GM19468 (cell line): ENCODE measurements around the gene PAX3.

Source experiments
- ATAC-seq: cut with Tn5 transposase; IDR thresholded peaks from one replicate; pipeline ENCODE4 v1.9.1; 2021; ENCODE audit warnings: mild to moderate bottlenecking, moderate library complexity, moderate number of reproducible peaks; ENCODE audit not compliant: unreplicated experiment; ENCODE audit errors: extremely low read depth

The PAX3 gene

DNA sequence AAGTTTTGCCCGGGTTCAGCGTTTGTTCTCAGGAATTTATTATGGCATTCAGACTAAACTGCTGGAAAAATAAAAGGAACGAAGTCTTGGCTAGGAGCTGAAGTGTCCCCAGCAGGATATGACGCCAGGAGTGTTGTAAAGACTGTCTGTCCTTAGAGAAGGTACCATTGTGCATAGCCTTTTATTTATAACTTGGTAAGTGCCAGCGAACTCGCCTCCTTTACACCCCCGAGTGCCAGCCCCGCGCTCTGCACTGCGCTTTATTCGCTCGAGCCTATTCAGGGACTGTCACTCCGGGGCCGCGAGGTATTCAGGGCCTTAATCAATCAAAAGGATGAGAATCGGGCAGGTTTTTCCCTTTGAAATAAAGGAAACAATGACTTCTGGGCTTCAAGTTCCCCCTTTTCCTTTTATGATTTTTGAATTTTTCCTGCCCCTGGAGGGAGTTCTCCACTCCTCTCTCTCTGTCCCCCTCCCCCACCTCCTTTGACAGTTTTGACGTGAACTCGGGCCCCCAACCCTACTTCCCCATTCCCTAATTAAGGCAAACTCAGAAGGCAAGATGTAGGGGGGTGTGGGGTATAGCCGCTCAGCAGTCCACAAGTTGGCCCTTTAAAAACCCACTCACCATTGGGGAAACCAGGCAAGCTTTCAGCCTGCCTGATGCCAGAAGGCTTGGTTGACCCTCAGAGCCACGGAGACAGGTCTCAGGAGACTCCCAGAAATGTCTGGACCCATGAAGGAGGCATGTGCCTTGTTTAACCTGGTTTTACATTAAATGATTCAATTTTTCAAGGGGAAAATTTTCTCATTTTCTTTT is 1.3 kb upstream of the PAX3 start:
- ATAC-seq, result no peak

DNA sequence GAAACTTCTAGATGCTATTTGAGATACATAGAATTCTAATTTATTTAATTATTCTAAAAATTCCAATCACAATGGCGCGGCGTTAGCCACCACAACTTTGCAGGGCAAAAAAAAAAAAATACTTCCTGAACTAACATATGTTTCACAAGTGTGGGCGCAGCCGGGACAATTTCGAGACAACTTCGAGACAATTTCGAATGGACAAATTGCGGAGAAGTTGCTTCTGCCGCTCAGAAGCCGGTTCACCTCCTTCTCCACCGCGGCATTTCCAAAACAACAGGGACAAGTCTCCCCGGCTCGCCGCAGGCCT is 842 bp downstream of the PAX3 start:
- no peak for ATAC-seq

DNA sequence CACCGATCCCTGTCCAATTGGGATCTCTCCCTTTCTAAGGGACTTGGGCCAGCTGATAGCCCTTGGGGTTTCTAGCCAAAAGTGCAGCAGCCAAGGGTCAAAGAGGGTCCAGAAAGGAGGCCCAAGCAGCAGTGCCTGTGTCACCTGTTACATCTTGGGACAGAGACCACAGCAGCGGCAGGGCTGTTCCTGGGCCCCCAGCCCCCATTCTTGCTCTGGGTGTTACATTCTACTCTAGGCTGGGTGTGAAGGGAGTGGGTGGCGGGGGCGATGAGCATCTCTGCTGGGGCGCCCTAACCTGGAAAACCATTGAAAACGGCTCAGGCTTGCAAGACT is 1.2 kb downstream of the PAX3 start:
- no peak for ATAC-seq

DNA sequence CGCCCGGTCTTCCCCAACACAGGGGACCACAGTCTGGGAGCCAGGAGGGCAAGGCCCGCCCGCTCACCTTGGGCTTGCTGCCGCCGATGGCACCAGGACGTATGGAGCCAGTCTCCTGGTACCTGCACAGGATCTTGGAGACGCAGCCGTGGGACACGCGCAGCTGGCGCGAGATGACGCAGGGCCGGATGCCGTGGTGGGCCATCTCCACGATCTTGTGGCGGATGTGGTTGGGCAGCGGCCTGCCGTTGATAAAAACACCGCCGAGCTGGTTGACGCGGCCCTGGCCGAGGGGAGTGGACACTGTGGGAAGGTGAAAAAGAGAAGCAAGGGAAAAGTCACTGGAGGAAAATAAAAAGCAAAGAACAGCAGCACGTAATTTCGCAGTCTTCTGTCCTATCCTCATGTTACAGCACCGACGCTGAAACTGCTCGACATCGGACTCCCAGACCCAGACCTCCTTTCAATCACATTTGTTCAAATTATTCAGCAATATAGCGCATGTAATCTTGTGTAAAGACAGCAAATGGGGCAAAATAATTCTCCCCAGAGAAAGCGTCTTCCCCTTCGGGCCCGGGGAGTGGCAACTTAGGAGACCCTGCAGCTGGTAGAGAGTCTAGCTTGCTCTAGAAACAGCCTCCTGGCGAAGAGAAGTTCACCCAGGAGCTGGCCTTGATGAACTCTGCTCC is 1.7 kb downstream of the PAX3 start:
- no peak for ATAC-seq

DNA sequence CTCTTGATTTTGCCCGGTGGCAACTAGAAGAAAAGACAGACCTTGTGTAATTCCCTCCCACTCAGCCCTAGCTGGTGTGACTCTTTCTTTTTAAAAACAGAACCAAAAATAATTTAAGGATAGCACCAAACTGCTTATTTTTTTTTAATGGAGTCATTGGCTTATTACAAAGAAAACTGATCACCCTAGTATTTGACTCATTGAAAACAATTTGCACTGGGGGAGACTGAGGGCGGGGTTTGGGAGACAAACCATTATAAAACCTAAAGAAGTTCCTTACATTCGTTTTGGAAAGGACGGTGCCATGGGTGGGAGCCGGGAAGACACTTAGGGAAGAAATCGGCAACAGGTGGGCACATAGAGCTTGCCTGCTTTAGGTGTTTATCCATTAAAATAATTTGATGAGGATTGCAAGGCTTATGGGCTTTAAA is 2.5 kb downstream of the PAX3 start:
- no peak for ATAC-seq

DNA sequence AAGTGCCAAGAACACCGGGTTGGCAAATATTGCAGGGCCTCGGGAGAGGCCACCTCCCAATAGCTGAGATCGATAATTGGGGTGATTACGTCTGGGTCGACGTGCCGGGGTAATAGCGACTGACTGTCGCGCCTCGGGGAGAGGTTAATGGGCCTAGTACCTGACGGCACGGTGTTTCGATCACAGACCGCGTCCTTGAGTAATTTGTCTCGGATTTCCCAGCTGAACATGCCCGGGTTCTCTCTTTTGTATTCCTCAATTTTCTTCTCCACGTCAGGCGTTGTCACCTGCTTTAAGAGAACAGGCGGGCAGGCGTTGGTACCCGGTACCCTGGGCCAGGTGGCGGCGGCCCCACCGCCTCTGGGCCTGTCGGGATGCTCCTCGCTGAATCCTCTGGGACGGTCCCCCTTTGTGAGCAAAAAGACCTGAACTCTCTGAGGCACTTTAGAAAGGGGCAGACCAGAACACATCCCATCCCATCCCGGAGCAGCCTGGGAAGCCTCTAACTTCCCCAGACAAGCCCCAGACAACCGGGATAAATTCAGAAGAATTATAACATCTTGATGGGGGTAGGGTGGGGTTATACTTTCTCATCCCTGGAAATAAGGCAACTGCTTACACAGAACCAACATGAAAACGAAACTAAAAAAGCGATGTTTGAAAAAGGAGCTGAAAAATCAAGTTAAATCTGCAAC is 3.3 kb downstream of the PAX3 start:
- no peak for ATAC-seq

DNA sequence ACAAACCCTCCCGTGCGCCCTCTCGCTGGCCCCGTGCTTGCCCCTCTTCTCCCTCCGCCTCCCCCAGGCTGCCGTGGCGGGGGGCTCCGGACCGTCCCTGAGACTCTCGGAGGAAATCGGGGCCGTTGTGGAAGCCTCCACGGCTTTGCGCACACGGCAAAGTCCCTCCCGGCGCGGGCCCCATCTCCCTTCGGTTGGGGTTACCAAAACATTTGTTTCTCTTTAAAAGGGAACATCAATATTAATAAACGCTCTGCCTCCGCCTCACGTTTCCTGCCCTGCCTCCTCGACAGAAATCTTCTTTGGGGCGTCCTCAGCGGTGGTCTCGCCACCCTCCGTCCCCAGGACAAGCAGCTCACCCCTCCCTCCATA is 3.8 kb downstream of the PAX3 start:
- ATAC-seq, result no peak

DNA sequence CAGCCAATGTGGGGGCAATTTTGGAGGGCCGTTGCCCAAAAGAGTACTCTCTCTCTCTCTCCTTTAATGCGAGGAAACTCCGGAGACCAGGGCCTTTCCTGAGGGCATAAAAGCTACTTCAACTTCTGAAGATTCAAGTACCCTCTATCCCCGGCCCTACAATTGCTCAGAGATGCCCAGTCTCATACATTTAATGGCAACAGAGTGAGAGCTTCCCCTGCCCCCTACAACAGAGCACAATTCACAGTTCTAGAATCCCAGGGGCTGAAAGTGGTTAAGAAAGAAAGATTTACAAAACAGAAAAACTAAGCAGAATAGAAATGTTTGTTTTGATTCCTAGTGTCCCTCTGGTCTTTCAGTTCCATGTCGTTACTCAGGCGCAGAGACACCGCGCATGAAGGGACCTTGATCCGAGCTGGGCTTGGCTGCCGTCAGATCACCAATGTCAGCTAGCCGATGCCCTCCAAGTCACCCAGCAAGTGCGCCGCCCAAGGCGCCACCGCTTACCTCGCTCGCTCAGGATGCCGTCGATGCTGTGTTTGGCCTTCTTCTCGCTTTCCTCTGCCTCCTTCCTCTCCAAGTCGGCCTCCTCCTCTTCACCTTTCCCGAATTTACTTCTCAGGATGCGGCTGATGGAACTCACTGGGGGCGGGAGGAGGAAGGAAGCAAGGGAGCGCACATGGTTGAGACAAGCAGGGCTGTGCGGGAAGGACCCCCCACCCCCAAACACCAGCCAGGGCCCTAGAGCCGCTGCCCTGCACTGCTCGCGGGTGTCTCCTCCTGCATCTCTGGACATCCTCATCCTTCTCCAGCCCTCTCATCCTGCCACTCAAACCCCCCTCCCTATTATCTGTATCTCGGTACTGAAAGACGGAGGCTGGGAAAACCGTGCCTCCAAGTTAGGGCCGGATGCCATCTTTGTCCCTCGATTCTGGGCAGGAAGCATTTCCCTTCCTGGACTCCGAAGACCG is 4.9 kb downstream of the PAX3 start:
- ATAC-seq, result no peak

DNA sequence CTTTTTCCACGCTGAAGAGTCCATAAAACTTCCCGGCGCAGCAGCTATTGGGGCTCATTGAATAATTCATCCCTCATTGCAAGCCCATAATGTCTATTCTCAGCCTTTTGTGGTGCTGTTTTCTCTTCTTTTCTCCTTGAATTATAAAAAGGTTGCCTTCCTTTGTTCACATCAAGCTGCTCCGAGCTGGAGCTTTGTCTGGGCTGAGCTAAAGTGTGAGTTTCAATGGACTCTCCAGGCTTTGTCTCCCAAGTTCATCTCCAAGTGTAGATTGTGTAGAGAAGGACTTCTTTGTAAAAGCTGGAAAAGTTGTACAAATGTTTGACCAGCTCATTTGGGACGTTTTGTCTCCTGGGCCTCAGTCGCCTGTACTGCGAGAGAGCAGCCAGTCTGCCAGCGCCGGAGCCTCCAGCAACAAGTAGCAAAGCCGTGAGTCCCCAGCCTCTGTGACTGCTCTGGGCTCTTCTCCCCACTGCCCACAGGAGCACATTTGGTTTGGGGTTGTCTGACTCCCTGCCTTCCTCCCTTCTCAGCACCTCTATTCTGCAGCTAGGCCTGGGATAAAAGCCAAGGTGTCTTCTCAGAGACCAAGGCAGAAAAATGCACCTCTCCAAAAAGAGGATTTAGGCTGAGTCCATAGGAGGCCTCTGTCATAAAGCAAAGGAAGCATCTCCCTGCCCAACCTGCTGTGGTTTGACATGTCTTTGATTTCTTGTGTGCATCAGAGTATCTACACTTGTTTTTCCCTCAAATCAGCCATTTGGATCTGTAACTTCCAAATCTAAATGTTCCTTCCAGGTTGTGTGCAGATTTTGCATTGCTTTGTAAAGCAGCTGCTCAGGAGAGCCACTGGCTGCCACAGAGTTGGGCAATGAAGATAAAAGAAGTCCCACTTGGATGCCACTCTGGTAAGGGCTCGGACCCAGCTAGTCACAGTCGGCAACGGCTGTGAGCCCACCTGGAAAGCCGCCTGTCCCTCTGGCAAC is 6.4 kb downstream of the PAX3 start:
- ATAC-seq, result no peak

DNA sequence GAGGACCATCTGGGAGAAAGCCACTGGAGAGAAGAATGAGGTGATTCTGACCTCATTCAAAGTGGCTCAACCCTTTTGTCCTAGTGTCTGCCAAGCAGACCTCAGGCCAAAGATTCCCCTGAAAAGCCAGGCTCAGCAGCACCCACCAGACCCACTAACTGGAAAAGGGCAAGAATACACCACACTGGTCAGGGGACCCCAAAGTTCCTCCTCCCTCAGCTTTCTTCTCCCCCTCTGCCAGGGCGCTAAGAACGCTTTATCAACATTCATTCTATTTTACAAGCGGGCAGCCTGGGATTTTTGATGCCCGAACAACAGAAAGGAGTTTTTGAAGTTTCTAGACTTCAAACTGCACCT is 7.3 kb downstream of the PAX3 start:
- ATAC-seq, result no peak

DNA sequence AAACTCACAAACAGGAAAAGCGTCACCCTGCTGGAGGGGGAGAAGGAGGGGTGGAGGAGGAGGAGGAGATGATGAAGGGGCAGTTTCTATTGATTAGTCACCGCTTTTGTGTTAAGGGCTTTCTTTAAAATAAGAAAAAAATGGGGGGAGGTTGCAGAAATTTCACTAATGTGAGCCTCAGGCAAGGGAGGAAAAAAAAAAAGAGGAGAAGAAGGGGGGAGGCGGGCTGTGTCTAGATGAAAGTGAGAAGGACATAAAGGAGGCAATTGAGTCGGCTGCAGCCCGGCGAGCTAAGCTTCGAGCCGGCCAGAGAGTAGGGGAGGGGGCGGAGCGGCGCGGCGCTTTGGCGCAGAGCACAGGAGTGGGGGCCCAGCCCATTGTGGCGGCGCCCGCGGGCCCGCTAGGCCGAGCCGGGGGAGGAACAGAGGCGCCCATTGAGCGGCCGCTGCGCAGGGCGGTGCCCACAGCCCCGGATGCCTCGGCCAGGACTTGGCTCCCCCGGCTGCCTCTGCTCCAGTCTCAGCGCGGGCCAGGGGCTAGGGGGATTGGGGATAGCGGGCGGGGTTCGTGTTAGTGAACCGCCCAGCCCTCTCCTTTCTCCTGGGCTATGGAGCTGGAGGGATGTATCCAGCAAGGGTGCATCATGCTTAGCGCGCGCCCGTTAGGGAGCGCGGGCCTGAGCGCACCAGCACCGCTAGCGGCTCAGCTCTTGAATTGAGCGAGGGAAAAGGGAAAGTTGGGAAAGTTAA is 7.9 kb downstream of the PAX3 start:
- no peak for ATAC-seq

DNA sequence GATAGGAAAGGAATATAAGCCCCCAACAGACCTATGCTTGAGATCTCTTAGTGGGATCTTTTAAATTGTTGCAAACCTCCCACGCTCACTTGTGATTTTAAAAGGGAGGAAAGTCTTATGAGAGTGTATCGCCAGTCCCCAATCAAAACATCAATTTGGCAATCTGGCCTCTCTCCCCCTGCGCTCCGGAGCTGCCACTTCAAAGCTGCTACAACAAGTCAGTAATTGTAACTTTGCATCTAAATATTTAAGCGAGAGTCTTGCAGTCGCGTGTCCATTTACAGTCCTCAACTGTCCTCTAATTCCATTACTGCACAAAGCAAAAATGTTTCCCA is 8.4 kb downstream of the PAX3 start:
- ATAC-seq, result no peak

DNA sequence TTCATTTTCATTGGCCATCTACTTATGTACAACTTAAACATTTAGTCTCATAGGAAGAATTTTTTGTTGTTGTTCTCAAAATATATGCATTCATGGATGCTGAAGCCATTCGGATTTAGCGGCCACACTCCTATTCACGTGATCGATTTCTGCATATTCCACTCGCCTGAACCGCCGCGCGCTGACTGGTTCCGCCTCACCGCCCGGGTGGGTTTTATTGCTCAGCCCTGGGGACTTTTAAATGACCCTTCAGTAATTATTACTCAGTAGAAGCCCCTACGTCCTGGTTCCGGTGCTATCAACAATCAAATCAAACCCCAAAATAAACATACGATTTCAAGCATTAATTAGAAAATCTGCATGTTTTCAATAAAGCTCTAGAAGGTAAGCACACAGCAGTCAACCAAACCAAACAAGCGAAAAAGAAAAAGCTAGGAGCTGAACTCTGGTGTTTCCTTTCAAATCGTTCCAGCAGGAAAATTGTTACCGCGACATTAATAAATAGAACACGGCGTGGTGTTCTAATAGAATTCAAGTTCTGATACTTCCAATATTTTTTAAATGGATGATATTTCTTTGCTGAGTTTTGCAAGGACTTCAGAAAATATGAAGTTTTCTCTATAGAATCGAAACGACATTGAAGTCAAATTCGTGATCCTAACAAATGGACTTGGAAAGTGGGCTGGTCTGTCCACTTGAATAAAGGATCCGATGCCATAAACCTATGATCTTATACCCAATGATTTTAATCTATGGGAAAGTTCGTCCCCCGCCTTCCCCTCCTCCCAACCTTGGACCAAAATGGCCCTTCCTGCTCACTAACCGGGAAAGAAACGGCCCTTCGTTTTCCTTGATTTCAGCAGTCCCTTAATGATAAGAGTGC is 9.3 kb downstream of the PAX3 start:
- ATAC-seq, result no peak

DNA sequence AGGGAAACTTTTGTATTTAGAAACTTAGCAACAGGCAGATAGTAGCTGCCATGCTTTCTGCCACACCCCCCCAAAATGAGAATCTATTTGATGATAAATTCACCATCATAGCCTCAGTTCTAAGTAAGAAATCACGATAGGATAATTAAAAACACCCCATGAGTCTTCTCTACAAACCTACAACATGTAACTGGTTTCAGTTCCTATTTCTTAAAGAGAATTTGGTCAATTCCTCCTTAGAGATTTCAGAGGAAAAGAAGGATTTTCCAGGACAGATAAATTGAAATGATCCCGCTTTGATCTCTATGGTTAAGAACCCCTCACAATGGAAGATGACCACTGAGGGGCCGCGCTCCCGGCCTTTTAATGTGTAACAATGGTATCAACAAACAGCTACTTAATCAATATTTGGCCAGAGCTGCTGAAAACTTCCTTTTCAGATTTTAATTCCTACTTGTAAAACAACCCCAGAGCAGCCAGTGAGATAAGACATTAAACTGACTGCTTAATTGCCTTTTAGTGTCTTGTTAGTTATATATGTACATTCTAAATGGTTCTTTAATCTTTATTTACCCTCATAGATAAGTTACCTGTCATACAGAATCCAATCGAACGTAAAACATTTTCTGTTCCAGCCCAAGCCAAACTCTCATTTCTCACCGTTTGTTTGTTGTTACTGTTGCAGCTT is 10.1 kb downstream of the PAX3 start:
- ATAC-seq, result no peak

DNA sequence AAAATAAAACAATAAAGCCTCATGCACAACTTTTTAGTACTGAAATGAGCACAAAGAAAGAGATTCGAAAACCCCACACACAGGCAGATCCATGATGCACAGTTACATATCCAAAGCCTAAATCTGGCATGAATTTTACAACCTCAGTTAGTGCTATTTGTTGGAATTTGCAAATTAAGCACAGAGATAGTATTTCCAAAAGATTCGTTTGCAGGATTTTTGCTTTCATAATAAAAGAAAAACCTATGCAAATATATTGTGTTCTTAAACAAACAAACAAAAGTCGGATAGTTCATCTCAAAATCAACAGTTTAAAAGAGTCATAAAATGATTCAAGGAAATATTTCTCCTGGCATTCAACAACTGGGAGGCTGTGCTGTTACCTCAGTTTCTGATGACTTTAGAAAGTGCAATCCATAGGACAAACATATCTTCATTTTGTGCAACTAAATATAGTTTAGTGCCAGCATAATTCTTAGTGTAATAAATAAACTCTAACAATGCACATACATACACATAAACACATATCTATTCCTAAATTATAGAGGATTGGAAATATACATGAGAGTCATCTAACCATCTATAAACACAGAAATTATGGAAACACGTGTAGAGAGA is 10.8 kb downstream of the PAX3 start:
- no peak for ATAC-seq

DNA sequence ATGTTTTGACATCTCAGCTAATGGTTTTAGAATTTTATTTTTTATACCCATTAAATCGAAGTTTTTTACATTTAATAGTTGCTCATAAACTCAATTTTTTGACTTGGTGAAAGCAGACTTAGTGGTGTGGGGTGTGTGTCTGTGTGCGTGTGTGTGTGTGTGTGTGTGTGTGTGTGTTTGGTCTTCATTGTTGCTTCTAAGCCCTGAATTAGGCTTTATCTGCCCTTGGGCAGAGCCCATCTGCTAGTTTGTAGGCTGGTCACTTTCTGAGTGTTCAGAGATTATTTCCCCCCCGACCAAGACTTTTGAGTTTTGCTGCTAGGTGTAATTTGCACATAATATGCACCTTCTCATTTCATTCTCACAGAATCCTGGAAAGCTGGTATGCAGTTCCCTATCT is 14.3 kb downstream of the PAX3 start:
- ATAC-seq, result no peak

DNA sequence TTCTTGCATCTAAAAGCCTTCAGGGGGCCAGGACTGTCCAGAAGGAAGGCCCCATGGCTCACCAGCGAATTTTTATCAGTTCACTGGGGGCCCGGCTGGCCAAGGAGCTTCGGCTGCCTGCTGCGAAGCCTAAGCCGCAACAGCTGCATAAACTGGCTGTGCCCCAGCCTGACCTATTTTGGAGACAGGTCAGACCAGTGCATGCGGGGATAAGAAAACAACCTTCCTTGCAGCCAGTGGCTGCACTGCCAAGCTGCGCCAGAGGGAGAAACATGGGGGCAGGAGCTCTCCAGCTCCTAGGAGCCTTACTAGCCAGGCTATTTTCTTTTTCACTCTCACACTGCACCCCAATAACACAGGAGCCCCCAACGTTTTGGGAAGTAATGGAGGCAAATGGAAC is 15.2 kb downstream of the PAX3 start:
- no peak for ATAC-seq
